Gastrocnemius medialis (tissue), 4 donors: ENCODE data around the gene ZNF431. TPM values are rescaled to one million over a fixed set of nuclear protein-coding genes. Genes with fewer than 3 reads are reported as not detected.
"Not testable (repeated sequence)": the region's sequence is repeated elsewhere in the genome, so short reads cannot be mapped to it uniquely, and the experiment has no call there.

ENCODE experiments used
- ATAC-seq, 2 donors: fragments of 150-250 bp; one replicate each; pipeline ENCODE4 v1.9.1; 2016
- DNase-seq, 2 donors: peaks; one replicate each; pipeline ENCODE4 v3.0.0-alpha.2; 2019
- H3K27ac ChIP-seq, 4 donors: fragments of 200-600 bp; sonication (generic); 1 replicate in 1 of 4; 2 replicates in 3 of 4; pipeline ENCODE4 v1.5.1; 2016 to 2018; ENCODE audit warnings: mild to moderate bottlenecking in 2 of 4, moderate library complexity in 1 of 4
- H3K27me3 ChIP-seq, 3 donors: fragments of 200-600 bp; sonication (generic) in 2 of 3; 1 replicate in 1 of 3; 2 replicates in 2 of 3; pipeline versions ENCODE4 v1.5.1 to v1.6.0; 2016 to 2019; ENCODE audit warnings: mild to moderate bottlenecking in 1 of 3, moderate library complexity in 1 of 3
- H3K36me3 ChIP-seq, 2 donors: fragments of 200-600 bp; sonication (generic) in 1 of 2; one replicate each; pipeline ENCODE4 v1.5.1; 2017 to 2018
- H3K4me1 ChIP-seq, 2 donors: fragments of 200-600 bp; sonication (generic) in 1 of 2; one replicate each; pipeline ENCODE4 v1.5.1; 2016 to 2017; ENCODE audit warnings: mild to moderate bottlenecking in 2 of 2
- H3K4me3 ChIP-seq, 4 donors: fragments of 200-600 bp; sonication (generic) in 3 of 4; 1 replicate in 1 of 4; 2 replicates in 3 of 4; pipeline ENCODE4 v1.5.1; 2016 to 2019; ENCODE audit warnings: mild to moderate bottlenecking in 2 of 4
- H3K9me3 ChIP-seq, 3 donors: fragments of 200-600 bp; sonication (generic) in 2 of 3; 1 replicate in 1 of 3; 2 replicates in 2 of 3; pipeline ENCODE4 v1.5.1; 2016 to 2019
- CTCF ChIP-seq, 5 experiments: fragments of 450-650 bp in 3 of 5; fragments of 200-600 bp in 2 of 5; sonication (generic) in 2 of 5; IDR thresholded peaks in 4 of 5; conservative IDR thresholded peaks in 1 of 5; 1 replicate in 4 of 5; 2 replicates in 1 of 5; pipeline ENCODE4 v1.5.1; 2016 to 2019; ENCODE audit warnings: antibody characterized with exemption in 5 of 5, mild to moderate bottlenecking in 3 of 5, moderate library complexity in 3 of 5
- POLR2A ChIP-seq, 2 donors: fragments of 450-650 bp; IDR thresholded peaks; one replicate each; pipeline ENCODE4 v1.6.1; 2017; ENCODE audit warnings: antibody characterized with exemption in 2 of 2, mild to moderate bottlenecking in 2 of 2, moderate library complexity in 2 of 2
- in situ Hi-C, 4 donors: fragments of 200-750 bp; cut with MboI; loops; one replicate each; pipeline versions ENCODE4 v1.15.0 to v1.8.0; 2017; ENCODE audit warnings: low sequenced_read_pairs in 4 of 4
- intact Hi-C: fragments of 100-400 bp; cut with DNase I; formaldehyde crosslinking; loops from one replicate; pipeline ENCODE4 v1.15.1; 2023; ENCODE audit warnings: low total_unique reads
- total RNA-seq, 4 donors: library from RNA; depleted of rRNA; stranded (reverse); fragments of >200 nt; gene quantifications; one replicate each; pipeline versions ENCODE4 v1.1.0 to v1.2.3, GENCODE V29; 2016

ZNF431 gene
- total RNA-seq, 4 donors from 2014 or later = 5.1 to 7.6 (median 6.7) TPM

- TF ChIP-seq CTCF (IDR thresholded peaks at IDR 0.05 in 4 of 5, conservative IDR thresholded peaks at IDR 0.05 in 1 of 5) (peak; percentile 22 to 51 (median 30)), POLR2A (IDR thresholded peaks at IDR 0.05) (no peak)
- intact Hi-C loops (loop anchor here (10.0 kb wide), 2 partner anchors 282 to 492 kb away; no protein-coding TSS in a partner anchor), in situ Hi-C loops (no loop called here)
- DNase-seq (no peak), ATAC-seq (no peak)
- Histone ChIP-seq H3K9me3 (no peaks in the 10 kb centered on the region), H3K27me3 (no peaks in the 10 kb centered on the region), H3K36me3 (no peaks in the 10 kb centered on the region), H3K4me1 (no peaks in the 10 kb centered on the region), H3K4me3 (no peak overlapping the region), H3K27ac (no peak overlapping the region)
Observed at GRCh38 chr19:21202865-21203494, 61.1 kb downstream of the ZNF431 start.

- Histone ChIP-seq H3K4me1 (no peaks in the 10 kb centered on the region), H3K9me3 (no peaks in the 10 kb centered on the region), H3K27me3 (no peaks in the 10 kb centered on the region), H3K27ac (no peak overlapping the region), H3K36me3 (no peaks in the 10 kb centered on the region), H3K4me3 (no peak overlapping the region)
- DNase-seq (no peak), ATAC-seq (no peak)
- in situ Hi-C loops = no loop called here
- no peak for TF ChIP-seq POLR2A (IDR thresholded peaks at IDR 0.05)
- no peak for TF ChIP-seq CTCF (IDR thresholded peaks at IDR 0.05 in 4 of 5, conservative IDR thresholded peaks at IDR 0.05 in 1 of 5)
- intact Hi-C loops = no loop called here
Observed at GRCh38 chr19:21210037-21210621, 68.3 kb downstream of the ZNF431 start.

- Histone ChIP-seq H3K27ac (no peak overlapping the region), H3K27me3 (no peaks in the 10 kb centered on the region), H3K4me3 (no peak overlapping the region), H3K36me3 (no peaks in the 10 kb centered on the region), H3K9me3 (no peaks in the 10 kb centered on the region), H3K4me1 (no peaks in the 10 kb centered on the region)
- no peak for DNase-seq
- intact Hi-C loops (no loop called here), in situ Hi-C loops (no loop called here)
- no peak for TF ChIP-seq POLR2A (IDR thresholded peaks at IDR 0.05)
- no peak for TF ChIP-seq CTCF (IDR thresholded peaks at IDR 0.05 in 4 of 5, conservative IDR thresholded peaks at IDR 0.05 in 1 of 5)
- ATAC-seq = no peak
Observed at GRCh38 chr19:21221693-21222092, 79.9 kb downstream of the ZNF431 start.

GRCh38 chr19:21229938-21230337 is 88.1 kb downstream of the ZNF431 start:
- H3K27me3 ChIP-seq, H3K27ac ChIP-seq, H3K9me3 ChIP-seq, DNase-seq, H3K4me3 ChIP-seq, intact Hi-C loops, ATAC-seq, in situ Hi-C loops, H3K36me3 ChIP-seq, H3K4me1 ChIP-seq: not testable (repeated sequence)

- no peaks in the 10 kb centered on the region for H3K9me3 ChIP-seq
- no peaks in the 10 kb centered on the region for H3K36me3 ChIP-seq
- DNase-seq = no peak
- H3K27ac ChIP-seq = no peak overlapping the region
- intact Hi-C loops = no loop called here
- no peaks in the 10 kb centered on the region for H3K27me3 ChIP-seq
- ATAC-seq = no peak
- H3K4me3 ChIP-seq = no peak overlapping the region
- in situ Hi-C loops = no loop called here
- no peak for TF ChIP-seq POLR2A (IDR thresholded peaks at IDR 0.05)
- no peak for TF ChIP-seq CTCF (IDR thresholded peaks at IDR 0.05 in 4 of 5, conservative IDR thresholded peaks at IDR 0.05 in 1 of 5)
- H3K4me1 ChIP-seq = no peaks in the 10 kb centered on the region
Observed at GRCh38 chr19:21233691-21234090, 91.9 kb downstream of the ZNF431 start.

GRCh38 chr19:21236751-21237150 is 94.9 kb downstream of the ZNF431 start:
- in situ Hi-C loops, H3K9me3 ChIP-seq, H3K4me1 ChIP-seq, H3K36me3 ChIP-seq, H3K4me3 ChIP-seq, intact Hi-C loops, H3K27ac ChIP-seq, ATAC-seq, DNase-seq, H3K27me3 ChIP-seq: not testable (repeated sequence)
